Neural crest cell (in vitro differentiated cells): Measurements from ENCODE around the gene ARHGAP6. TPM values are rescaled to one million over a fixed set of nuclear protein-coding genes. Genes with fewer than 3 reads are reported as not detected.

Experiments used
- DNase-seq: peaks from one replicate; pipeline ENCODE4 v3.0.0; 2021; ENCODE audit warnings: low read depth, mixed read lengths, low spot score
- H3K27ac Mint-ChIP-seq: one replicate; pipeline ENCODE4 v1.8.0; 2021; ENCODE audit warnings: mild to moderate bottlenecking, mixed read lengths; ENCODE audit not compliant: unreplicated experiment
- H3K27me3 Mint-ChIP-seq: 2 replicates; pipeline ENCODE4 v1.8.0; 2021; ENCODE audit warnings: low read depth, mild to moderate bottlenecking, mixed read lengths
- H3K36me3 Mint-ChIP-seq: 2 replicates; pipeline ENCODE4 v1.8.0; 2021; ENCODE audit warnings: low read depth, mild to moderate bottlenecking, mixed read lengths
- H3K4me1 Mint-ChIP-seq: 2 replicates; pipeline ENCODE4 v1.8.0; 2021; ENCODE audit warnings: mixed read lengths
- H3K4me3 Mint-ChIP-seq: one replicate; pipeline ENCODE4 v1.8.0; 2021; ENCODE audit warnings: mild to moderate bottlenecking, mixed read lengths
- H3K9me3 Mint-ChIP-seq: 2 replicates; pipeline ENCODE4 v1.8.0; 2021; ENCODE audit warnings: mixed read lengths
- total RNA-seq: library from RNA; stranded (reverse); gene quantifications from 2 replicates; pipeline ENCODE4 v1.2.1, GENCODE V29; 2021
- TF ChIP-seq, protein P1 (sequence below): fragments of 200-600 bp; sonication (generic); conservative IDR thresholded peaks from 2 replicates; pipeline ENCODE4 v1.5.0; 2021; ENCODE audit warnings: antibody characterized with exemption, mild to moderate bottlenecking

ARHGAP6 gene
- total RNA-seq, 1 donor from 2014 or later = 2.7 TPM

DNA sequence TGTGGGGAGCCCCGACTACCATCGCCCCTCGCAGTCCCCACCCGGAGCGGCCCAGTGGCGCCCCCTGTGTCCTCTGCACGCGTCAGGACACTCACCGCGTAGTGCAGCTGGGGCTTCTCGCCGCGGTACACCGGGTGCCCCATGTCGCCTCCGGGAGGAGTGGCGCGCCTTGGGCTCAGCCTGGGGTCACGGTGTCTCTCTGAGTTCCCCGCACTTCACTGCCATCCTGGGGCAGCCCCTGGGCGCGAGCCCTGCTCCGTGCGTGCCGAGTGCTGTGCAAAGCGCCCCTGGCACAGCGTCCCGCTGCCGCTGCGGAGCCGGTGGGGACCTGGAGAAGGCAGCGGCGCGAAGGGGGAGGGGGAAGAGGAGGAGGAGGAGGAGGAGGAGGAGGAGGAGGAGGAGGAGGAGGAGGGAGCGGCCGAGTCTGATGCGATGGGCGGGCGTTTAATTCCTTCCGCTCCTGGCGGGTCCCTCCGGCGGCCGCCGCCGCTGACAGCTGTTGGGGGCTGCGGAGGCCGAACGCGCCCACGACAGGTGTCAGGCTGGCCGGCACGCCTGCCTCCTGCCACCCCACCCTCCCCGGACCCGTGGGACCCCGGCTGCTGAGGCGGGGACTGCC, 238.2 kb downstream of the ARHGAP6 start:
- Mint-ChIP-seq H3K27ac (no peak overlapping the region), H3K36me3 (no peaks in the 10 kb centered on the region), H3K9me3 (no peaks in the 10 kb centered on the region), H3K27me3 (peaks cover 15% of the 10 kb centered on the region), H3K4me1 (no peaks in the 10 kb centered on the region), H3K4me3 (no peak overlapping the region)
- DNase-seq = peak; percentile 2
- TF ChIP-seq, protein P1, sequence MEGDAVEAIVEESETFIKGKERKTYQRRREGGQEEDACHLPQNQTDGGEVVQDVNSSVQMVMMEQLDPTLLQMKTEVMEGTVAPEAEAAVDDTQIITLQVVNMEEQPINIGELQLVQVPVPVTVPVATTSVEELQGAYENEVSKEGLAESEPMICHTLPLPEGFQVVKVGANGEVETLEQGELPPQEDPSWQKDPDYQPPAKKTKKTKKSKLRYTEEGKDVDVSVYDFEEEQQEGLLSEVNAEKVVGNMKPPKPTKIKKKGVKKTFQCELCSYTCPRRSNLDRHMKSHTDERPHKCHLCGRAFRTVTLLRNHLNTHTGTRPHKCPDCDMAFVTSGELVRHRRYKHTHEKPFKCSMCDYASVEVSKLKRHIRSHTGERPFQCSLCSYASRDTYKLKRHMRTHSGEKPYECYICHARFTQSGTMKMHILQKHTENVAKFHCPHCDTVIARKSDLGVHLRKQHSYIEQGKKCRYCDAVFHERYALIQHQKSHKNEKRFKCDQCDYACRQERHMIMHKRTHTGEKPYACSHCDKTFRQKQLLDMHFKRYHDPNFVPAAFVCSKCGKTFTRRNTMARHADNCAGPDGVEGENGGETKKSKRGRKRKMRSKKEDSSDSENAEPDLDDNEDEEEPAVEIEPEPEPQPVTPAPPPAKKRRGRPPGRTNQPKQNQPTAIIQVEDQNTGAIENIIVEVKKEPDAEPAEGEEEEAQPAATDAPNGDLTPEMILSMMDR = peak; percentile 54

DNA sequence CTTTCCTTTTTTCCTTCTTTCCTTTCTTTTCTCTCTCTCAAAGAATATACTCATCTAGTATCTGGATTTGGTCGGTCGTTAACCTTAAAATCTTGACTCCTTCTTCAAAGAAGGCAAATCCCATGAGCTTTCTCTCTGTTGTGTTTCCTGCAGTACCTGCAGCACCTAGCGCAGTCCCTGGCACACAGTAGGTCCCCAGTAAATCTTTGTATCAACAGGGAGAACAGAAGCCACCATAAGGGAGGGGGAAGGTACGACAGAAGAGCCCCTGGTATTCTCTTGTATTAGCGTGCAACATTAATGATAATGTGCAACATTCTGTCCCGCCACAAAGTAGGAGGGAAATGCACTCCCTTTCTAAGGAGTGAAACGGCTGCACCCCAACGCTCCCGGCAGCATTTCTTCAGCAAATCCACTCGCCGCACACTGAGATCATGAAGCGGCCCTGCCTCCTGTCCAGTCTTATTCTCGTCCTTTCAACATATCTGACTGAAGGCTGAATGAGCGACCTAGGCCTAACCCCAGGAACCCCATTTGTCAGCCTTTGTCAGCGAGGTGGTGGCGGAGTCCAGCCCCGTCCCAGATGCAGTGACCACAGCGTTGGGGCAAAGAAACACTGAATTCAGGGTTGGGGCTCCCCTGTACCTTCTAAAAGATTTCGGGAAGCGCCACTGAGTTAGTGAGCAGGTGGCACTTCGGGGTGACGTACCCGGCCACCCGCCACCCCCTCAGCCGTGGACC, 238.8 kb downstream of the ARHGAP6 start:
- Mint-ChIP-seq H3K27ac (no peak overlapping the region), H3K4me1 (no peaks in the 10 kb centered on the region), H3K9me3 (no peaks in the 10 kb centered on the region), H3K27me3 (peaks cover 15% of the 10 kb centered on the region), H3K36me3 (no peaks in the 10 kb centered on the region), H3K4me3 (no peak overlapping the region)
- no peak for DNase-seq
- TF ChIP-seq, protein P1 = no peak

DNA sequence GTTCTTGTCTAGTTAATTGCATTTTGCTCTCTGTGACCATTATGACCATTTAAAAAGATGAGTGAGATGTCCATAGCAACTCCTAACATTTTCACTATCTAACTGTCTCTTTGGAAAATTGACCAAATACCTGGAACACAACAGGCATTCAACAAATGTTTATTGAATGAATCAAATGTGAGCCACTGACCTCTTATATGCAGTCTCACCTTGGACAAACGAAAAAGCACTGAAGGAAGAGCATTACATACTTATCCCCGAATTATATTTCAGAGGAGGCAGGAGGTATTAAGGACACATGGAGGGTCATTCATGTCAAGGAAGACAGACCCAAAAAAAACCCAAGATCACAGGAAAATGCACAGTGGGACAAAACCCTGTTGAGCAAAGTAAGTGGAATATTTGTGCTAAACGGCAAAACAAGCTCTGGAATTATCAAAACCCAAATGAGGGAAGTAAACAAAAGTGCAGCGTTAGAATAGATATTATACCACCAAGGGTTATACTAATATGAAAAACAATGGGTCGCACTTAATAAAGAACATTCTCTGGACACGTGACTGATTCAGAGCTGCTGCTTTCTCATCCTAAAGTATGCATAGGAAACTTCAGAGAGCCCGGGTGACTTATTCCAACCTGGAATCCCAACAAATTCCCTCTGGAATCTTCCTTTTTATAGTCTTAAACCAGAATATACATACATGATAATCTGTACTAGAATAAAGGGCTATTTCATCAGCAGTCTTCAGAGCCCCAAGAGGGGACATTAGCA, 240.6 kb downstream of the ARHGAP6 start:
- DNase-seq = no peak
- Mint-ChIP-seq H3K4me3 (no peak overlapping the region), H3K27ac (no peak overlapping the region), H3K4me1 (no peaks in the 10 kb centered on the region), H3K36me3 (no peaks in the 10 kb centered on the region), H3K9me3 (no peaks in the 10 kb centered on the region), H3K27me3 (peaks cover 15% of the 10 kb centered on the region)
- TF ChIP-seq, protein P1 = no peak

DNA sequence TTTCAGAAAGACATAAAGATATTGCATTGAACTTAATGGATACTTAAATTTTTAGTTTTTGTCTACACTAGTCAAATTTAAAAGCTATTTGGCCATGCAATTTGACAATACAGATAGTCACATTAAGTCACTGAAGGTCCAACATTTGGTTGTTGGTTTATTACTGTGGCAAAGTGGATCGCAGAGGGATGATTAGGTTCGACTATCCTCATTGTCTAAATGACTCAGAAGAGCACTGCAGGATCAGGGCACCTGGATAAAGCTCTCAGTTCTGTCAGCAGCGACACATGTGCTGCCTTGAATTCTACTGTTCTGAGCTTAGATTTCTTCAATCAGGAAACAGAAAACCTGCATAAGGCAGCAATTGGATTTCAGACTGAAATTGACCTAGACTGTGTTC, 241.8 kb downstream of the ARHGAP6 start:
- Mint-ChIP-seq H3K27me3 (peaks cover 15% of the 10 kb centered on the region), H3K27ac (no peak overlapping the region), H3K4me3 (no peak overlapping the region), H3K36me3 (no peaks in the 10 kb centered on the region), H3K9me3 (no peaks in the 10 kb centered on the region), H3K4me1 (no peaks in the 10 kb centered on the region)
- TF ChIP-seq, protein P1 = no peak
- DNase-seq = no peak

DNA sequence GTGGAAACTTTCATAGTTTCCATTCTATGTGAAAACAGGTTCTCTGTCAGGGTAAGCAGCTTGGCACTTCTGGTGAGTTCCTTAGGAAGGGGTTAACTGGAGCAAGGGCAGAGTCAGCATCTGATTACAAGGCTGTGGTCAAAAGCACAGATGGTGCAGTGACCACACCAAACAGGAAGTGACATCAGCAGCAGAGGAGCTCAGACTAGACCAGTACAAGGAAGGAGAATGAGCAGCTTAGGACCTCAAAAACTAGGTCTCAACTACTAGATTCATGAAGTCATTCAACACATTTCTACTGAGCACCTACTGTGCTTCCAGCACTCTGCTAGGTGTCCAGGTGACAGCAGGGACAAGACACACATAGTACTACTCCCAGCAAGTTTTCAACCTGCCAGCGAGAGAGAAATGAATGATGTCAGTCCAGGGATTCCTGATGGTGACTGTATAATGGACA, 242.3 kb downstream of the ARHGAP6 start:
- H3K4me1 Mint-ChIP-seq = no peaks in the 10 kb centered on the region
- no peaks in the 10 kb centered on the region for H3K36me3 Mint-ChIP-seq
- no peak overlapping the region for H3K4me3 Mint-ChIP-seq
- H3K27ac Mint-ChIP-seq = no peak overlapping the region
- no peak for DNase-seq
- H3K27me3 Mint-ChIP-seq = peaks cover 15% of the 10 kb centered on the region
- TF ChIP-seq, protein P1 = no peak
- H3K9me3 Mint-ChIP-seq = no peaks in the 10 kb centered on the region
